Measurements from ENCODE around the gene LMAN1L.

Gene LMAN1L

DNA sequence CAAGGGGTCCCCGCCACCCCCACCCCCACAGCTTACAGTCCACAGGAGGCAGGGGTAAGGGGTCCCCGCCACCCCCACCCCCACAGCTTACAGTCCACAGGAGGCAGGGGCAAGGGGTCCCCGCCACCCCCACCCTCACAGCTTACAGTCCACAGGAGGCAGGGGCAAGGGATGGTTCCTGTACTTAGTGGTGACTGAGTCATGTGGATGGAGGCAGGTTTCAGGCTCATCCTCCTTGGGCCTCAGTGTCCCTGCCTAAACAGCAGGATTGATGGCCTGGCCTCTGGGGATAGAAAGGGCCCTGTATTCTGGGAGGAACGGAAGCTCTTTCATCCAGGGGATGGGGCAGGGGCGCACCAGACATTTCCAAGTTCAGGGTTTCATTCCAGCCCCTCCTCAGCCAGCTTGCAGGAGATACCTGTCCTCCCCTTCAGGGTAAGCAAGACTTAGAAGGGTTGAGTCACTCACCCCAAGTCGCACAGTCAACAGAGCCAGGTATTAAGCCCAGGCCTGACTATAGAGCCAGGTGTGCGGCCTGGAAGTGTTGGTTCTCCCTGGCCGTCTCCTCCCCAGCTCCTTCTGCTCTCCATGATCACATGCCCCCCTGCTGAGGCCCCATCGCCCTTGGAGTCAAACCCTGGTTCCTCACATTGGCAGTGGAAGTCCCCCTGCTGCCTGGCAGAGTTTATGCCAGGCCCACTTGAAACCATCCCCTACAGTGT is 18.2 kb upstream of the LMAN1L start:
- FAIRE-seq: no peak

- no peak for FAIRE-seq
Observed at GRCh38 chr15:74794970-74795349, 17.7 kb upstream of the LMAN1L start.

- no peak for FAIRE-seq
Observed at GRCh38 chr15:74795966-74796625, 16.5 kb upstream of the LMAN1L start.

DNA sequence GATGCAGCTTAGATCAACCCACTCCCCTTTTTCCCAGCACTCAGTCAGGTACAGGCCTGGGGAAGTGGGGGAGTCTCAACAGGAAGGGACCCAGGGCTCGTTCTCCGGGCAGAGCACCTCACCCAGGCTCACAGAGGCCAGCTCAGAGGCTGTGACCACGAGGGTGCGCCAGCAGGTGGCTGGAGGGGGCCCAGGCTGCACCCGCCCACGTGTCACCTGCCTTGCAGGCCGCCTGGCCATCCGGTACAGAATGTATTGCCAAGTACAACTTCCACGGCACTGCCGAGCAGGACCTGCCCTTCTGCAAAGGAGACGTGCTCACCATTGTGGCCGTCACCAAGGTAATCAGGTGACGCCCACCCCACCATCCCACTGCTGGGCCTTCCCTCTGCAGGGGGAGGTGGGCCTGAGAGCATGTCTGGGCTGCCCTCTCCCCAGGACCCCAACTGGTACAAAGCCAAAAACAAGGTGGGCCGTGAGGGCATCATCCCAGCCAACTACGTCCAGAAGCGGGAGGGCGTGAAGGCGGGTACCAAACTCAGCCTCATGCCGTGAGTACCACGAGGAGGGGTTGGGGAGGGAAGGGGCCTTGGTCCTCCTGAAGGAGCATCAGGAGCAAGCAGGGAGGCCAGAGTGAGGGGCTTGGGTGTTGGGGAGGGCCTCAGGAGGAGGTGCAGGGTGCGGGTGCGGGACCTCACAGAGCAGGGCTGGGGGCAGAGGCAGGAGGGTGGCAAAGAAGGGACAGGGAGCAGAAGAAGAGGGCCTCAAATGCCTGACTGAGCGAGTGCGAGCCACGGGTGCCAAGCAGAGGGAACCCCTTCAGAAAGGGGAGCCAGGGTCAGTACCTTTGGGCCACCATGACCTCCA is 14.0 kb upstream of the LMAN1L start:
- no peak for FAIRE-seq

DNA sequence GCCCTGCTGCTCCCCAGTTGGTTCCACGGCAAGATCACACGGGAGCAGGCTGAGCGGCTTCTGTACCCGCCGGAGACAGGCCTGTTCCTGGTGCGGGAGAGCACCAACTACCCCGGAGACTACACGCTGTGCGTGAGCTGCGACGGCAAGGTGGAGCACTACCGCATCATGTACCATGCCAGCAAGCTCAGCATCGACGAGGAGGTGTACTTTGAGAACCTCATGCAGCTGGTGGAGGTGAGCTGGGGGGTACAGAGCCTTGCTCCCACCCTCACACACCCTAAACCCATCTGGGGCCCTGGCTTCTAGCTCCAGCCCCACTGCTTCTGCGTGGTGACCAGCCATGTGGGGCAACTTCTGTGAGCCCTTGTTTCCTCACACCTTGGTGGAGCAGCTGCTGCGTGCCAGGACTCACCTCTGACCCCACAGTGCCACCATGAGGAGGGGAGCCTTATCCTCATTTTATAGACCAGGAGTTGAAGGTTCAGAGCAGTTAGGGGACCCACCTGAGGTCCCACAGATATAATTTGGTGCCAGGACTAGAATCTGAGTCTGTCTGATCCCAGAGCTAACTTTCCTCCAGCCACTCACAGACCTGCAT is 13.3 kb upstream of the LMAN1L start:
- FAIRE-seq: no peak

DNA sequence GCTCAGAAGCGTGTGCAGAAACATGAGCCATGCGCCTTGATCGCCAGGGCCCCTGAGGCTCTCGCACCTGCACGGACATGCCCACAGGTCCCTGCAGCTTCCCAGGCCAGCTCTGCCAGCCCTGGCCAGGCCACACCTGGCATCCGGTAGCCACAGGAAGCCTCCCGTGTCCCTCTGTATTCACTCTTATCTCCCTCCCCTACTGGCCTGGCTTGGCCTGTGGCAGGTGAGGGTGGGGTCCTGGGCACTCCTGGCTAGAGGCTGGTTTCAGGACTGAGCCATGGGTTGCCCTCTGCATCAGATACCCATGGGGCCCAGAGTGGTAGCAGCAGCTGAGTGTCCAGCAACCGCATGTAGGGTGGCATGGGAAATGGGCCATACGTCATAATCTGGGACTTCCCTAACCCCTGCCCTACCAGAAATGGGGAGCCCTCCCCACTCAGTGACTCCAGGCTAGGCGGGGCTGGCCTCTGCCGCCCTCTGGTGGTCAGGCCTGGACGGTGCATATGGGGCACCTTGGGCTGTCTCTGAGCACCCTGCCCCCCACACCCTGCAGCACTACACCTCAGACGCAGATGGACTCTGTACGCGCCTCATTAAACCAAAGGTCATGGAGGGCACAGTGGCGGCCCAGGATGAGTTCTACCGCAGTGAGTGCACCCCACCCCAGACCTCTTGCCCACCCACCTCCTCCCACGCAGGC is 12.6 kb upstream of the LMAN1L start:
- no peak for FAIRE-seq

- no peak for FAIRE-seq
Observed at GRCh38 chr15:74800559-74801094, 12.0 kb upstream of the LMAN1L start.

DNA sequence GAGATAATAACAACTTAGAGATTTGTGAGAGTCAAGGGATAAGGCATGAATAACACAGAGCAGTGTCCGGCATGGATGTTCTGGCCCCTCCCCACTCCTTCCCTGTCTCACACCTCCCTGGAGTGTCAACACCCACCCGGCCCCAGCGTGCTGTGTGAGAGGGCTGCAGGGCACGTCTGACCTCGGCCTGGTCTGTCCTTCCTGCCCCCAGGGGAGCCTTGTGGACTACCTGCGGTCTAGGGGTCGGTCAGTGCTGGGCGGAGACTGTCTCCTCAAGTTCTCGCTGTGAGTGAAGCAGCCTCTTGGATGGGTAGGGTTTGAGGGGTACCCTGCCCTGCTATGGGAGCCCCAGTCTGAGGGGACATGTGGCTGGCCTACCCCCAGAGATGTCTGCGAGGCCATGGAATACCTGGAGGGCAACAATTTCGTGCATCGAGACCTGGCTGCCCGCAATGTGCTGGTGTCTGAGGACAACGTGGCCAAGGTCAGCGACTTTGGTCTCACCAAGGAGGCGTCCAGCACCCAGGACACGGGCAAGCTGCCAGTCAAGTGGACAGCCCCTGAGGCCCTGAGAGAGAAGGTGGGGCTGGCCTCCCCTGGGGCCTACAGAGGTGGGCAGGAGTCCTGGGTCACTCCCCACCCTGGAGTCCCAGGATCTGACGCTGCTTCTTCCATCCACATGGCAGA is 11.2 kb upstream of the LMAN1L start:
- no peak for FAIRE-seq

- no peak for FAIRE-seq
Observed at GRCh38 chr15:74802290-74802689, 10.3 kb upstream of the LMAN1L start.

DNA sequence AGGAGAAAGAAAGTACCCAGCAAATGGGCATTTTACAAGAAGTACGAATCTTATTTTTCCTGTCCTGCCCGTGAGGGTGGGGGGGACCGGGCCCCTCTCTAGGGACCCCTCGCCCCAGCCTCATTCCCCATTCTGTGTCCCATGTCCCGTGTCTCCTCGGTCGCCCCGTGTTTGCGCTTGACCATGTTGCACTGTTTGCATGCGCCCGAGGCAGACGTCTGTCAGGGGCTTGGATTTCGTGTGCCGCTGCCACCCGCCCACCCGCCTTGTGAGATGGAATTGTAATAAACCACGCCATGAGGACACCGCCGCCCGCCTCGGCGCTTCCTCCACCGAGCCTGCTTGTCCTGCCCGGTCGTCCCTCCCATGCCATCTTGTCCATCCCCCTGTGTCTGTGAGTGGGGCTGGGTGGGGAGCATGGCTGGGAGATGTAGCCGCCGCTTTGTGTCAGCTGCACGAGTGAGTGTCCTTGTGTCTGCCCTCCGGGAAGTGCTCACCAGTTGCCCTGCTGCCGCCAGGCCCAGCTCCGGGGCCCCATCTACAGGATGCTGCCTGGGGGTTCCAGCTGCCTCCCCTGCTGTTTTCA is 9.7 kb upstream of the LMAN1L start:
- no peak for FAIRE-seq

- no peak for FAIRE-seq
Observed at GRCh38 chr15:74804935-74805334, 7.7 kb upstream of the LMAN1L start.

- no peak for FAIRE-seq
Observed at GRCh38 chr15:74807282-74807681, 5.4 kb upstream of the LMAN1L start.

- FAIRE-seq: no peak
Observed at GRCh38 chr15:74808078-74808839, 4.4 kb upstream of the LMAN1L start.

- no peak for FAIRE-seq
Observed at GRCh38 chr15:74808840-74809229, 3.8 kb upstream of the LMAN1L start.

- FAIRE-seq: no peak
Observed at GRCh38 chr15:74809242-74809641, 3.4 kb upstream of the LMAN1L start.

DNA sequence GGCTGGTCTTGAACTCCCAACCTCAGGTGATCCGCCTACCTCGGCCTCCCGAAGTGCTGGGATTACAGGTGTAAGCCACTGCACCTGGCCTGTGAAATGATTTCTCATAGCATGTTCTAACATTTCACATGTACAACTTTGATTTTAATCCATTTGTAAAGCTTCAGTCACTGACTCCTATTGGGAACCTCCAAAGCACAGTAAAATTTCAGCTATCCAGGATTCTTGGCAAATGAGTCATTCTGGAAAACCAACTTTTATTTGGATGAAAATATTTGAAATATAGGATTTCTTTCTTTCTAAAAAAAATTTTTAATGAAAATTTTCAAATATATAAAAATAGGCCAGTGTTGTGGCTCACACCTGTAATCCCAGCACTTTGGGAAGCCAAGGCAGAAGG is 2.7 kb upstream of the LMAN1L start:
- FAIRE-seq: no peak

- no peak for FAIRE-seq
Observed at GRCh38 chr15:74815121-74815934, 2.7 kb downstream of the LMAN1L start.

- no peak for FAIRE-seq
Observed at GRCh38 chr15:74815961-74816360, 3.3 kb downstream of the LMAN1L start.

DNA sequence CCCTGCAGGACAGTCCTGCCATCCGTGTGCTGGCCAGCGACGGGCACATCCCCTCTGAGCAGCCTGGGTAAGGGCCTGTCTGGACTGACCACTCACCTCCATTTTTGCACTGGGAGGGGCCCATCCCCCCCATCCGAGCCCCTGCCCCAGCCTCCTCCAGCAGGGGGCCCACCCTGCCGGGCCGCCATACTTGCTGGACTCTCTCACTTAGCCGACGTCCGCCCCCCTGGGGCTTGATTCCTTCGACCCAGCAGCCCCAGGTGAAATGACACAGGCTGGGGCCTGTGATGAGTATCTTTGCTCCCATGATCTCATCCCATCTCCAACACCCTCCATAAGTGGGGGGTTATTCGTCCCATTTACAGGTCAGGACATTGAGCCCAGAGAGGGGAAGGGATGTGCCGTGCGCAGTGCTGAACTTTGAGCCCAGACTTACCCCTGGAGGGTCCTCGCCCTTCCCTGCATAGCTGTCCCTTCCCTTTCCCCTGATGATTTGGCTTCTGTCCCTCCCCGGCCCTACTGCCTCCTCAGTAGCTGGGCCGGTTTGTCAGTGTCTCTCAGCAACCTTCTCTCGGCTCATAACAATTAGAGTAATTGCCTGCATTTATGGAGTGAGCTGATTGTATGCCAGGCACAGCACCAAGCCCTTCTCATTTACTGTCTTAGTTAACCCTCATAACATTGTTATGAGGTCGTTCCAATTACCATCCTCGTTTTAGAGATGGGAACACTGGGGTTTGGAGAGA is 4.2 kb downstream of the LMAN1L start:
- no peak for FAIRE-seq

All from A204.1 (cell line).